IMR-90 (cell line): ENCODE measurements around the gene PTH1R. TPM values are rescaled to one million over a fixed set of nuclear protein-coding genes. Genes with fewer than 3 reads are reported as not detected.

Source experiments
- ATAC-seq: fragments of 200-7000 bp; cut with Tn5 transposase; 2 replicates; pipeline ENCODE4 v1.9.1; 2020; ENCODE audit warnings: low read depth, mild to moderate bottlenecking, moderate library complexity
- BruUV-seq: library from RNA; stranded (reverse); fragments of 400-500 nt; replicated peaks from 2 replicates; lab custom pipeline; 2021; lab: Mats Ljungman, UMichigan
- CTCF ChIA-PET: fragments of 300-600 bp; formaldehyde crosslinking; extraction: SDS; loops from one replicate; lab custom pipeline; 2021; ENCODE audit warnings: antibody characterized with exemption; lab: Yijun Ruan, JAX
- POLR2A ChIA-PET: fragments of 300-600 bp; sonication (Branson Sonifier 250); formaldehyde crosslinking; loops from one replicate; lab custom pipeline; 2022; ENCODE audit warnings: antibody characterized with exemption; ENCODE audit not compliant: unreplicated experiment; lab: Charles Lee
- DNase-seq: peaks from one replicate; pipeline ENCODE4 v3.0.0; 2013
- H2AFZ ChIP-seq: replicated peaks from 2 replicates; pipeline ENCODE3; 2013; ENCODE audit warnings: low read length, mild to moderate bottlenecking; ENCODE audit not compliant: poor library complexity
- H2AK5ac ChIP-seq: 2 replicates; pipeline ENCODE4 v1.6.1; 2013; ENCODE audit warnings: low read depth, low read length, inconsistent platforms
- H2AK9ac ChIP-seq: replicated peaks from 2 replicates; pipeline ENCODE3; 2013; ENCODE audit warnings: mild to moderate bottlenecking, low read depth, low read length, moderate library complexity; ENCODE audit not compliant: poor library complexity
- H2BK120ac ChIP-seq: 2 replicates; pipeline ENCODE4 v1.6.1; 2013; ENCODE audit warnings: low read depth, low read length, inconsistent platforms
- H2BK15ac ChIP-seq: 3 replicates; pipeline ENCODE4 v1.6.1; 2013; ENCODE audit warnings: low read depth, low read length, inconsistent platforms
- H2BK20ac ChIP-seq: 2 replicates; pipeline ENCODE4 v1.6.1; 2013; ENCODE audit warnings: low read depth, mild to moderate bottlenecking, inconsistent platforms, low read length, moderate library complexity
- H2BK5ac ChIP-seq: 2 replicates; pipeline ENCODE4 v1.6.1; 2013; ENCODE audit warnings: mild to moderate bottlenecking, low read depth, low read length, inconsistent platforms; ENCODE audit not compliant: poor library complexity, severe bottlenecking
- H3K14ac ChIP-seq: replicated peaks from 2 replicates; pipeline ENCODE4 v1.6.1; 2013; ENCODE audit warnings: low read depth, low read length, inconsistent platforms
- H3K18ac ChIP-seq: 2 replicates; pipeline ENCODE4 v1.6.1; 2013; ENCODE audit warnings: low read depth, low read length, control low read depth
- H3K23ac ChIP-seq: 2 replicates; pipeline ENCODE4 v1.6.1; 2013; ENCODE audit warnings: low read depth, low read length, inconsistent platforms
- H3K27ac ChIP-seq: 2 replicates; pipeline ENCODE4 v1.5.1; 2013; ENCODE audit warnings: mild to moderate bottlenecking, control low read depth, low read length; ENCODE audit not compliant: insufficient read depth
- H3K27me3 ChIP-seq: 2 replicates; pipeline ENCODE4 v1.6.1; 2013; ENCODE audit warnings: low read length; ENCODE audit not compliant: control insufficient read depth, insufficient read depth
- H3K36me3 ChIP-seq: 2 replicates; pipeline ENCODE4 v1.6.1; 2013; ENCODE audit warnings: low read length, mixed read lengths; ENCODE audit not compliant: control insufficient read depth, insufficient read depth
- H3K4ac ChIP-seq: 2 replicates; pipeline ENCODE4 v1.6.1; 2013; ENCODE audit warnings: low read depth, low read length, inconsistent platforms
- H3K4me1 ChIP-seq: 2 replicates; pipeline ENCODE4 v1.6.1; 2013; ENCODE audit warnings: low read length, mixed read lengths; ENCODE audit not compliant: control insufficient read depth, insufficient read depth
- H3K4me2 ChIP-seq: 2 replicates; pipeline ENCODE4 v1.6.1; 2013; ENCODE audit warnings: low read depth, mild to moderate bottlenecking, control low read depth, low read length, moderate library complexity
- H3K4me3 ChIP-seq: 2 replicates; pipeline ENCODE4 v1.5.1; 2013; ENCODE audit warnings: low read depth, mild to moderate bottlenecking, control low read depth, low read length, moderate library complexity; ENCODE audit not compliant: insufficient read depth
- H3K56ac ChIP-seq: 2 replicates; pipeline ENCODE4 v1.6.1; 2013; ENCODE audit warnings: low read length, inconsistent platforms; ENCODE audit not compliant: insufficient read depth; ENCODE audit errors: extremely low read depth
- H3K79me1 ChIP-seq, 2 experiments: 2 replicates each; pipeline ENCODE4 v1.6.1; 2013; ENCODE audit warnings: low read length in 2 of 2, inconsistent platforms in 1 of 2, low read depth in 1 of 2
- H3K9ac ChIP-seq: 2 replicates; pipeline ENCODE4 v1.6.1; 2013; ENCODE audit warnings: low read depth, low read length, control low read depth
- H3K9me1 ChIP-seq: 2 replicates; pipeline ENCODE4 v1.6.1; 2013; ENCODE audit warnings: low read length, inconsistent platforms; ENCODE audit not compliant: insufficient read depth
- H3K9me3 ChIP-seq: 2 replicates; pipeline ENCODE4 v1.6.1; 2013; ENCODE audit warnings: low read length; ENCODE audit not compliant: control insufficient read depth, insufficient read depth
- H4K20me1 ChIP-seq: 2 replicates; pipeline ENCODE4 v1.6.1; 2013; ENCODE audit warnings: low read length, inconsistent platforms; ENCODE audit not compliant: insufficient read depth
- H4K5ac ChIP-seq: 2 replicates; pipeline ENCODE4 v1.6.1; 2013; ENCODE audit warnings: mild to moderate bottlenecking, low read depth, low read length, control low read depth
- H4K8ac ChIP-seq, 2 experiments: 2 replicates each; pipeline ENCODE4 v1.6.1; 2013; ENCODE audit warnings: low read depth in 2 of 2, low read length in 2 of 2, control low read depth in 1 of 2, inconsistent platforms in 1 of 2
- H4K91ac ChIP-seq: 2 replicates; pipeline ENCODE4 v1.6.1; 2013; ENCODE audit warnings: low read depth, low read length, inconsistent platforms; ENCODE audit not compliant: insufficient read depth
- CHD1 ChIP-seq: IDR thresholded peaks from 2 replicates; pipeline ENCODE4 v1.6.1; 2012; ENCODE audit warnings: low read depth, low read length, improper control_type of control experiment
- USF2 ChIP-seq: fragments of 150-350 bp; IDR thresholded peaks from 2 replicates; pipeline ENCODE4 v1.6.1; 2017; ENCODE audit warnings: mild to moderate bottlenecking, antibody characterized with exemption, low read length, low read depth
- WGBS, 2 experiments: methylation state at CpG; one replicate each; pipeline versions ENCODE4 v1.1.5 to v1.1.7; 2013; ENCODE audit warnings: missing lambda C conversion rate in 2 of 2; ENCODE audit not compliant: insufficient read length in 1 of 2; ENCODE audit errors: extremely low coverage in 2 of 2; 5-methylcytosine and 5-hydroxymethylcytosine counted together
- dilution Hi-C: fragments of 300-500 bp; cut with HindIII; formaldehyde crosslinking; loops from one replicate; pipeline ENCODE4 v1.14.3; 2018; ENCODE audit warnings: low sequenced_read_pairs; ENCODE audit not compliant: unreplicated experiment
- in situ Hi-C: fragments of 300-500 bp; cut with MboI; formaldehyde crosslinking; loops from 3 replicates; pipeline ENCODE4 v1.14.3; 2019; ENCODE audit warnings: low sequenced_read_pairs, inconsistent platforms, mixed read lengths
- intact Hi-C: fragments of 100-400 bp; cut with micrococcal nuclease; formaldehyde crosslinking; loops from 2 replicates; pipeline ENCODE4 v1.10.0; 2022
- polyA plus RNA-seq, 3 experiments: library from polyadenylated mRNA; depleted of rRNA; stranded (reverse); fragments of >200 nt; gene quantifications; 2 replicates each; pipeline ENCODE4 v1.2.3, GENCODE V29; 2012; ENCODE audit warnings: low replicate concordance in 1 of 3
- total RNA-seq: library from RNA; depleted of rRNA; stranded (reverse); fragments of >200 nt; gene quantifications from 2 replicates; pipeline ENCODE4 v1.2.3, GENCODE V29; 2012

The PTH1R gene
- total and polyA plus RNA-seq, 2 of the 4 experiments (the other 2 are of a cell fraction) = 0.15 to 0.18 TPM

DNA sequence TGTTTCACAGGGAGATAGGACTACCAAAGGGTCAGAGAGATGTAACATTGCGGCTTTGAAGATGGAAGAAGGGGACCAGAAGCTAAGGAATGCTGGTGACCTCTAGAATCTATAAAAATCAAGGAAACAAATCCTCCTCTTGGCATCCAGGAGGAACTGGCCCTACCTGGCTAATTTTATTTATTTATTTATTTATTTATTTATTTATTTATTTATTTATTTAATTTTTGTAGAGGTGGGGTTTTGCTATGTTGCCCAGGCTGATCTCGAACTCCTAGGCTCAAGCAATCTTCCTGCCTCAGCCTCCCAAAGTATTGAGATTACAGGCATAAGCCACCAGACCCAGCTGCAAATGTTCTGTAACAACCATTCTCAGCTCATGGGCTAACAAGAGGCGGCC lies 34.0 kb upstream of the PTH1R start:
- Histone ChIP-seq H2AK5ac (no peak overlapping the region), H2BK20ac (no peak overlapping the region), H2BK5ac (no peak overlapping the region), H2BK120ac (no peak overlapping the region), H3K4me3 (no peak overlapping the region), H2AK9ac (no peak overlapping the region), H3K9me1 (peaks cover 3% of the 10 kb centered on the region), H3K9me3 (peaks cover 9% of the 10 kb centered on the region), H4K91ac (no peak overlapping the region), H4K20me1 (no peaks in the 10 kb centered on the region), H3K4me2 (no peak overlapping the region), H3K14ac (no peak overlapping the region), H2BK15ac (no peak overlapping the region), H3K27ac (no peak overlapping the region), H3K79me1 (no peaks in the 10 kb centered on the region), H3K4me1 (peaks cover 7% of the 10 kb centered on the region; the same call in 1 of the 2 replicates), H3K4ac (no peak overlapping the region), H3K36me3 (no peaks in the 10 kb centered on the region), H3K18ac (no peak overlapping the region), H3K27me3 (no peaks in the 10 kb centered on the region; the same call in 1 of the 2 replicates), H3K9ac (no peak overlapping the region), H3K23ac (no peak overlapping the region), H4K5ac (no peak overlapping the region), H4K8ac (no peak overlapping the region), H2AFZ (no peak overlapping the region), H3K56ac (no peak overlapping the region)
- 100% methylated on average over 1 of the region's 3 CpGs; no CpG with 5 or more reads in 1 of the 2 experiments for WGBS, 2 experiments
- in situ Hi-C loops = no loop called here
- ATAC-seq = no peak
- TF ChIP-seq USF2 (no peak), CHD1 (no peak)
- intact Hi-C loops = no loop called here
- DNase-seq = no peak
- no TSS peak for BruUV-seq
- ChIA-PET POLR2A (interaction anchor here (0.5 kb wide), 1 partner anchor 94 kb away, joined by 4 read pairs; no protein-coding TSS in a partner anchor), CTCF (no interaction called here)
- dilution Hi-C loops = no loop called here
